ENCODE data around the gene SND1.

SND1 gene

GRCh38 chr7:128112018-128112780, 460.2 kb downstream of the SND1 start:
- DNase-seq = no peak

- DNase-seq = no peak
These were observed 460.8 kb downstream of the SND1 start for GRCh38 chr7:128112781-128113221.

GRCh38 chr7:128113839-128114238, 461.8 kb downstream of the SND1 start:
- no peak for DNase-seq

- DNase-seq = no peak
These were observed 462.8 kb downstream of the SND1 start for GRCh38 chr7:128114806-128115205.

DNA sequence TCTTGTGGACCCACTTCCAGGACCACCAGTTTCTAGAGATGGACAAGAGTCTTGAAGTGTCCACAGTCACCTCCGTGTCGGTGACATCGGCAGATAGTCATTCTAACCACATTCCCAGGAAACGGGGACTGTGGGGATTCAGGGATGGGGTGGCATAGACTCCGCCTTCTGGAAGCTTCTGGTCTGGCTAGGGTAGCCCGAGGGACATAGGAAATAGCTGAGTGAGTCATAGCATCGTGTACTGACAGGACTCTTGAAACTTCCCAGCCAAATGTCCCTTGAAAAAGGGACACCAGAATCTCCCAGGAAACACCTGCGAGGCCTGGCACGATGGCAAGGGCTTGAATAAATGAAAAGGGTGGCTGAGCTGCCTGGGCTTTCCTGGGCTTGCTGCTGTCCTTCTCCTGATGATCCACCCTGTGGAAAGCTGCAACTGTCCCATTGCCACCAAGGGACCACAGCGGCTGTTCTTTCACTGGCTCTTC, 463.4 kb downstream of the SND1 start:
- no peak for DNase-seq

DNA sequence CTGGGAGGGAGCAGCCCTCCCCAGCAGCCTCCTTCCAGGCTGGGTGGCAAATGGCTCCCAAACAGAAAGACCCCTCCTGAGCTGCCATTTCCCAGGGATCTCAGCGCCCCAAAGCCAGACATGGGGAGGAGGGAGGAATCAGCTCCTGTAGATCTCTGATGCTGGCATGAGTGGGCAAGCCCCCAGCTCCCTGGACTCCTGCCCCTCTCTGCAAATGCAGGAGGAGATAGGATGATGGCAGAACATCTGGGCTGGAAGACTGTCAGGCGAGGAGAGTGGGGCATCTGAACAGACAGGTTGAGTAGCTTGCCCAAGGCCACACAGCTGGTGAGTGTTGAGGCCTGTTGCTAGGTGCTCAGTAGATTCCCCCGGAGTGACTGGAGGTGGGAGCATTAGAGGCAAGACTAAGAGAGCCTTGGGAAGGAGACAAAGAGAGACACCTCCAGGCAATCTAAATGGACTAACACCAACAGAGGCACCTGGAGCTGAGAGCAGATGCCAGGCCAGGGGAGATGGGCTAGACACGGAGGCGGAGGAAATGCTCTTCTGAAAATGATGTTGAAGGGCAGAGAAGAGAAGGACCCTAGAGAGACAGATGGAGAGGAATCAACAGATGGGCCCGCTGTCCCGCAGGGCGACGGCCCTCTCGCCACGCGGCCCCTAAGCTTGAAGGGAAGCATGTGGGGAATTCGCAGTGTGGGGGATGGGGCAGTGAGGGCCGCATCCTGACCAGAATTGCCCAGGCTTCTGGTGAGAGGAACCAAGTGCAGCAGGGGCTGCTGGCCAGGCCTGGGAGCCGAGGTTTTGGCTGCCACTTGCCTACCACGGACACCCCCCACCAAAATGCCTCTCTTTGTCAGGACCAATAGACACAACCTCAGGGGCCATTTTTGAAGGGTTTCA, 464.1 kb downstream of the SND1 start:
- no peak for DNase-seq

DNA sequence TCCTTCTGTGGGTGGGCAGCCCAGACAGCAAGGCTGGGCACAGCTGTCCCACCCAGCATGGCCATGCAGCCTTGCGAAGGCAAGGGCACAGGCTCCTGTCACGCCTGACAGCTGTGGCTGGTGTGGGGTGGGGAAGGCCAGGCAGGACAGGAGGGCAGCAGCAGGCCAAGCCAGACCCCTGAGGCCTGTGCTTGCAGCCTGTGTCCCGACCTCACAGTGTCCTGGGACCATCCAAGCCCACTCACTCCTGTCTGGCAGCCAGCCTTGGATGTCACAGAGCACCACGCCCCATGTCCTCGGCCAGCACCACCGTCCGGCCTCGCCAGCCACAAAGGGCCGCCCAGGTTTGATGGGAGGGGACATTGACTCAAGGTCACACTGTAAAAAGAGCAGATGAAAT, 464.7 kb downstream of the SND1 start:
- DNase-seq = no peak

DNA sequence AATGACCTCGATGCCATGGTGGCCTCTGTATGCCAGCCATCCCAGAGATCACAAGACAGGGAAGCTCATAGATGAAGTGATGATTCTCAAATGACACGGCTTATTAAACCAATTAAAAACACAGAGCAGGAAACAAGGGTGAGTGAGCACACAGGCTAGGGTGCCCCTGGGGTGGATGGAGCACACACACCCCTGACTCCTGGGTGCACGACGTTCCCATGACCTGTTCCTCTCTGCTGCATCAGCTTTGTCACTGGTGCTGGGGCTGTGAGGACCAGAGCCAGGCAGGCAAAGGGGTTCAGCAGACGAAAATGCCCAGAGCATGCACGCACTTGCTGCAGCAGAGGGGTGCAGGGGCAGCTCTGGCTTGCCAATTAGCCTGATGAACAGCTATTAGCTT, 465.7 kb downstream of the SND1 start:
- no peak for DNase-seq

DNA sequence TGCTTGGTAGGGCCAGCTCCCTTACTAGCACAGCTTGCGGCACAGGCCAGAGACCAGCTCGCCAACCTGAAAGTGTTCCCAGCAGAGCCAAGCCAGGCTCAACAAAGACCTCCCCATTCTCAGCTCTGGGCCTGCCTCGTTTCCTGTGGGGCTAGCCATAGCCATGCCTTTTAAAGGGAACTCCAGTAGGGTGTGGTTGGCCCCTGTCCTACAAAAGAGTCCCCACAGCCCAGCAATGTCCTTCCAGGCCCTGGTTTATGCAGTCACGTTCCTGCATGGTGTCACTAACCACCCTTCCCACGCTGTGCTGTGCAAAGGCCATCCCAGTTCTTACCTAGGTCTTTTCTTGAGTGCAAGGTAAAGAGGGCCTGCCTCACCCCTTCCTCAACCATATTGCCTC, 467.0 kb downstream of the SND1 start:
- no peak for DNase-seq

GRCh38 chr7:128120116-128120515, 468.1 kb downstream of the SND1 start:
- DNase-seq = no peak

DNA sequence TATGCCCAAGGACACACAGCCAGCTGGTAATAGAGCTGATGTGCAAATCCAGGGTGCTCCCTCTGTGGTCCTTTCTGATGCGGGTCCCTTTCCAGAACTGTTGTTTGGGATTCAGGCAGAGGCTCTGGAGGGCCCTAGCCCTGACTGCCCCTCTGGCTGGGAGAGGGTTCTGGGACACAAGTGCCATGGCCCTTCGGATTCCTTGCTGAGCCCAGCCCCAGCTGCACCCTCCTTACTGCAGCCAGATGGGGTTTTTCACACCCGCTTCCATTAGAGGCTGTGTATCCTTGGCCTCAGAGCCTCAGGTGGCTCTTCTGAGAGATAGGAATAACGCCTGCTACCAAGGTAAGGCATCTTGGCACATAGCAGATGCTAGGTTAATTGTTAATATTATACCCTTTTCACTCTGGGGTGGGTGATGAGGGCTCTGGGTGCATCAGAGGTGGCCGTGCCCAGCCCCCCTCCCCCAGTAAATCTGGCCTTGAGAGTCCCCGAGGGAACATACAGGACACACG, 469.0 kb downstream of the SND1 start:
- no peak for DNase-seq

- DNase-seq = no peak
These were observed 469.9 kb downstream of the SND1 start for GRCh38 chr7:128121711-128122530.

- DNase-seq = no peak
These were observed 470.7 kb downstream of the SND1 start for GRCh38 chr7:128122576-128123290.

GRCh38 chr7:128123291-128124037, 471.5 kb downstream of the SND1 start:
- no peak for DNase-seq

- no peak for DNase-seq
These were observed 472.8 kb downstream of the SND1 start for GRCh38 chr7:128124786-128125185.

GRCh38 chr7:128125816-128126215, 473.8 kb downstream of the SND1 start:
- DNase-seq = no peak

- no peak for DNase-seq
These were observed 476.4 kb downstream of the SND1 start for GRCh38 chr7:128128401-128128800.

GRCh38 chr7:128129224-128129864, 477.4 kb downstream of the SND1 start:
- DNase-seq = no peak

DNA sequence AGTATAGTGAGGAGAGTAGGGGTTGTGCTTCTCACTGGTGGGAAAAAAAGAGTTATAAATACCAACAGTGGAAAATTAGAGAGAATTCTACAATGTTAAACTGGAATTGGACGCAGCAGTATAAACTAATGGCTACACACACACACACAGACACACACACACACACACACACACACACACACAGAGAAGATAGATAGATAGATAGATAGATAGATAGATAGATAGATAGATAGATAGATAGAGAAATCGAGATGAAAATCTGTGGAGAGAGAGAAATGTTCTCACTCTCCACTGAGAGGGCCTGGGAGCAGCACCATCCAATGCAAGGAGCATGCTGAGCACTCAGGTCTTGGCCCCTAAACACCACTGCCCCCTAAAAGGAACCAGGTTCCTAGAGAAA, 479.1 kb downstream of the SND1 start:
- DNase-seq = no peak

- DNase-seq = no peak
These were observed 479.7 kb downstream of the SND1 start for GRCh38 chr7:128131731-128132130.

All from NCI-H1105 (cell line).